T47D (cell line): ENCODE results near the gene RPL39.
"Not testable (repeated sequence)": the region's sequence is repeated elsewhere in the genome, so short reads cannot be mapped to it uniquely, and the experiment has no call there.

ENCODE experiments used
- DNase-seq, 2 experiments: peaks; one replicate each; pipeline versions ENCODE4 v3.0.0 to v3.0.0-alpha.2; 2011 to 2012; ENCODE audit warnings: low read depth in 1 of 2, low spot score in 1 of 2
- JUND ChIP-seq: IDR thresholded peaks from 2 replicates; pipeline ENCODE4 v1.6.1; 2012; ENCODE audit warnings: low read depth
- in situ Hi-C: cut with HindIII; loops from 2 replicates; pipeline ENCODE4 v1.10.0; 2016; ENCODE audit warnings: low sequenced_read_pairs, low pct_unique_long_range_greater_than_20kb

Gene RPL39

GRCh38 chrX:119784747-119785446 lies 6.5 kb downstream of the RPL39 start:
- peak in 1 of 2 experiments; percentile 40 for DNase-seq
- in situ Hi-C loops: no loop called here
- TF ChIP-seq JUND: no peak

GRCh38 chrX:119783026-119783425 lies 8.4 kb downstream of the RPL39 start:
- TF ChIP-seq JUND: no peak
- in situ Hi-C loops: no loop called here
- no peak for DNase-seq

GRCh38 chrX:119778829-119779228 lies 12.6 kb downstream of the RPL39 start:
- DNase-seq: no peak
- no peak for TF ChIP-seq JUND
- in situ Hi-C loops: no loop called here

- in situ Hi-C loops: no loop called here
- DNase-seq: no peak
- TF ChIP-seq JUND: no peak
Observed at GRCh38 chrX:119775517-119776238, 15.8 kb downstream of the RPL39 start.

- in situ Hi-C loops, DNase-seq: not testable (repeated sequence)
Observed at GRCh38 chrX:119769388-119769787, 22.0 kb downstream of the RPL39 start.

- DNase-seq, in situ Hi-C loops: not testable (repeated sequence)
Observed at GRCh38 chrX:119768436-119768835, 23.0 kb downstream of the RPL39 start.

- TF ChIP-seq JUND: no peak
- in situ Hi-C loops: no loop called here
- DNase-seq: no peak
Observed at GRCh38 chrX:119763836-119764387, 27.5 kb downstream of the RPL39 start.

GRCh38 chrX:119763181-119763580 lies 28.2 kb downstream of the RPL39 start:
- in situ Hi-C loops: no loop called here
- TF ChIP-seq JUND: no peak
- DNase-seq: peak in 1 of 2 experiments; percentile 9

GRCh38 chrX:119762718-119763117 lies 28.7 kb downstream of the RPL39 start:
- in situ Hi-C loops: no loop called here
- no peak for TF ChIP-seq JUND
- DNase-seq: no peak

GRCh38 chrX:119760026-119760877 lies 31.2 kb downstream of the RPL39 start:
- no peak for DNase-seq
- in situ Hi-C loops: no loop called here
- no peak for TF ChIP-seq JUND

GRCh38 chrX:119759248-119759766 lies 32.1 kb downstream of the RPL39 start:
- in situ Hi-C loops: no loop called here
- no peak for DNase-seq
- TF ChIP-seq JUND: no peak

GRCh38 chrX:119758731-119759247 lies 32.6 kb downstream of the RPL39 start:
- in situ Hi-C loops: no loop called here
- no peak for DNase-seq
- TF ChIP-seq JUND: no peak
